HG03196 (cell line): ENCODE results near the gene PCDHGB2.
"Not testable (repeated sequence)": the region's sequence is repeated elsewhere in the genome, so short reads cannot be mapped to it uniquely, and the experiment has no call there.

Experiments used
- ATAC-seq: cut with Tn5 transposase; IDR thresholded peaks from one replicate; pipeline ENCODE4 v1.9.1; 2021; ENCODE audit not compliant: unreplicated experiment

The PCDHGB2 gene

GRCh38 chr5:141349917-141350619 is 9.7 kb upstream of the PCDHGB2 start, which contains the start of gene PCDHGB1:
TSS of gene PCDHGB1 (plus strand) at chr5:141350099. CDS start at chr5:141350261, 162 bp downstream.
- ATAC-seq: no peak

GRCh38 chr5:141351591-141351990 is 8.2 kb upstream of the PCDHGB2 start:
- ATAC-seq: no peak

- ATAC-seq: no peak
Measured at GRCh38 chr5:141354900-141355469, 4.8 kb upstream of the PCDHGB2 start, which contains the start of gene PCDHGA4. TSS of gene PCDHGA4 (plus strand) at chr5:141355021. CDS start at chr5:141355108, 87 bp downstream.

- ATAC-seq: no peak
Measured at GRCh38 chr5:141355641-141356040, 4.2 kb upstream of the PCDHGB2 start.

GRCh38 chr5:141356133-141356532 is 3.7 kb upstream of the PCDHGB2 start:
- ATAC-seq: no peak

- ATAC-seq: no peak
Measured at GRCh38 chr5:141356950-141357349, 2.8 kb upstream of the PCDHGB2 start.

DNA sequence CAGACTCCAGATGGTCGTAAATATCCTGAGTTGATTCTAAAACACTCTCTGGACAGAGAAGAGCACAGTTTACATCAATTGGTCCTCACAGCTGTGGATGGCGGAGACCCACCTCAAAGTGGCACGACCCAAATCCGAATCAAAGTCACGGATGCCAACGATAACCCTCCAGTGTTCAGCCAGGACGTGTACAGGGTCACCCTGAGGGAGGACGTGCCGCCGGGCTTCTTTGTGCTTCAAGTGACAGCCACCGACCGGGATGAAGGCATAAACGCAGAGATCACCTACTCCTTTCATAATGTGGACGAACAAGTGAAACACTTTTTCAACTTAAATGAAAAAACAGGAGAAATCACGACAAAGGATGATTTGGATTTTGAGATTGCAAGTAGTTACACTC is 891 bp downstream of the PCDHGB2 start:
- no peak for ATAC-seq

DNA sequence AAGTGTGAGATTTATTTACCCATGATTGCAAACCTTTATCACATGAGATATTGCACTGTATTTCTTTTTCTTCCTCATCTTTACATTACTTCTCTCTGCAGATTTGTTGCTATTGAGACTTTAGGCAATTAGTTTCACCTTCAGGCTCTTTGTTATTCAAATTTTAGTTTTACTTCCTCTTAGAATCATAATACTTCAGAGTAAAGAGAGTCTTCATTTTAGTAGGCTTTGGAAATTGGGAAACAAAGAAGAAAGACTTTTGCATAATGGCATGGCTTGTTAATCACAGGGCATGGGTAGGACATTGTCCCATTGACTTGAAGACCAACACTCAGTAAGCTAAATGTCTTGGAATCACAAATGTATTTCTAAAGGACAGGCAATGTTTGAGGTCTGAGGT is 2.9 kb downstream of the PCDHGB2 start:
- no peak for ATAC-seq

DNA sequence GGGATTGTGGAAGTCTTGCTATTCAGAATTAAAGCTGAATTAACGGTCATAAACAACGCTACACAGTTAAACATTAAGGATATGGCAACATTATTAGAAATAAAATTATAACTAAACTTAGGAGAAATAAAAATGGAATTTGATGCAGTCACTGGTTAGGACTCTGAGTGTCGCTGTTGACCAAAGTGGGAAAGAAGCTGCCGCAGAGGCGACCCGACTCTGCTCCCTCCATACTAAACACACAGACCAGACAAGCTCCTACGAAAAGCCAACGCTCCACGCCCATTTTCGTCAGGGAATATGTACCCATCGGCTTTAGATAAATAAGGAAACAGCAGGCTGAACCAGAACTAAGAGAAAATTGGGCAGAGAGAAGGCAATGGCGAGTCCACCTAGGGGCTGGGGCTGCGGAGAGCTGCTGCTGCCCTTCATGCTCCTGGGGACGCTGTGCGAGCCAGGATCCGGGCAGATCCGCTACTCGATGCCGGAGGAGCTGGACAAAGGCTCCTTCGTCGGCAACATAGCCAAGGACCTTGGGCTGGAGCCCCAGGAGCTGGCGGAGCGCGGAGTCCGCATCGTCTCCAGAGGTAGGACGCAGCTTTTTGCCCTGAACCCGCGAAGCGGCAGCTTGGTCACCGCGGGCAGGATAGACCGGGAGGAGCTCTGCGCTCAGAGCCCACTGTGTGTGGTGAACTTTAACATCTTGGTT is 4.3 kb downstream of the PCDHGB2 start, which contains the start of gene PCDHGA5:
Gene PCDHGA5 (plus strand): TSS at position 211 of the 709 bp plus-strand sequence. CDS start 169 bp downstream, at position 380.
- no peak for ATAC-seq

DNA sequence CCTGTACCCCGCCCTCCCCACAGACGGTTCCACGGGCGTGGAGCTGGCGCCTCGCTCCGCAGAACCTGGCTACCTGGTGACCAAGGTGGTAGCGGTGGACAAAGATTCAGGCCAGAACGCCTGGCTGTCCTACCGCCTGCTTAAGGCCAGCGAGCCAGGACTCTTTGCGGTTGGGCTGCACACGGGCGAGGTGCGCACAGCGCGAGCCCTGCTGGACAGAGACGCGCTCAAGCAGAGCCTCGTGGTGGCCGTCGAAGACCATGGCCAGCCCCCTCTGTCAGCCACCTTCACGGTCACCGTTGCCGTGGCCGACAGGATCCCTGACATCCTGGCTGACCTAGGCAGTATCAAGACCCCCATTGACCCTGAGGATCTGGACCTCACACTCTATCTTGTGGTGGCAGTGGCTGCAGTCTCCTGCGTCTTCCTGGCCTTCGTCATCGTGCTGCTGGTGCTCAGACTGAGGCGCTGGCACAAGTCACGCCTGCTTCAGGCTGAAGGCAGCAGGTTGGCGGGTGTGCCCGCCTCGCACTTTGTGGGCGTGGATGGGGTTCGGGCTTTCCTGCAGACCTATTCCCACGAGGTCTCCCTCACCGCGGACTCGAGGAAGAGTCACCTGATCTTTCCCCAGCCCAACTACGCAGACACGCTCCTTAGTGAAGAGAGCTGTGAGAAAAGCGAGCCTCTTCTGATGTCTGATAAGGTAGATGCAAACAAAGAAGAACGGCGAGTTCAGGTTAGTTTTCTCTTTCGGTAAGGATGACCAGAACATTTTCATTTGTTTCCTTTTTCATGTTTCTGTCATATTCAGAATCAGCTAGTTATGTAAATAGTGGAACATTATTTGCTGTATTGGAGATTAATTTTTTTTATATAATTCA is 6.5 kb downstream of the PCDHGB2 start:
- ATAC-seq: no peak

GRCh38 chr5:141369994-141370848 is 10.4 kb downstream of the PCDHGB2 start, which contains the start of gene PCDHGB3:
TSS of gene PCDHGB3 (plus strand) at chr5:141370242. CDS start at chr5:141370395, 153 bp downstream.
- ATAC-seq: peak; percentile 69

DNA sequence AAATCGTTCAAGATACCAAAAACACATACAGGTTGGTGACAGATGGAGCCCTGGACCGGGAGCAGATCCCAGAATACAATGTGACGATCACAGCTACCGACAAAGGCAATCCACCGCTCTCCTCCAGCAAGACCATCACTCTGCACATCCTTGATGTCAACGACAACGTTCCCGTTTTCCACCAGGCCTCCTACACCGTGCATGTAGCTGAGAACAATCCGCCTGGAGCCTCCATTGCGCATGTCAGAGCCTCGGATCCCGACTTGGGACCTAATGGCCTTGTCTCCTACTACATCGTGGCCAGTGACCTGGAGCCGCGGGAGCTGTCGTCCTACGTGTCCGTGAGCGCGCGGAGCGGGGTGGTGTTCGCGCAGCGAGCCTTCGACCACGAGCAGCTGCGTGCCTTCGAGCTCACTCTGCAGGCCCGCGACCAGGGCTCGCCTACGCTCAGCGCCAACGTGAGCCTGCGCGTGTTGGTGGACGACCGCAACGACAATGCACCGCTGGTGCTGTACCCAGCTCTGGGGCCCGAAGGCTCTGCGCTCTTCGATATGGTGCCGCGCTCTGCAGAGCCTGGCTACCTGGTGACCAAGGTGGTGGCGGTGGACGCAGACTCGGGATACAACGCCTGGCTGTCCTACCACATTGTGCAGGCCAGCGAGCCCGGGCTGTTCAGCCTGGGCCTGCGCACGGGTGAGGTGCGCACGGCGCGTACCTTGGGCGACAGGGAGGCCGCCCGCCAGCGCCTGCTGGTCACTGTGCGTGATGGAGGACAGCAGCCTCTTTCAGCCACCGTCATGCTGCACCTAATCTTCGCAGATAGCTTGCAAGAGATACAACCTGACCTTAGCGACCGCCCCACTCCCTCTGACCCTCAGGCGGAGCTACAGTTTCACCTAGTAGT is 12.0 kb downstream of the PCDHGB2 start:
- no peak for ATAC-seq

GRCh38 chr5:141373673-141374317 is 14.0 kb downstream of the PCDHGB2 start, which contains the start of gene PCDHGA6:
TSS of gene PCDHGA6 (plus strand) at chr5:141373891. CDS start at chr5:141374084, 193 bp downstream.
- ATAC-seq: no peak

- ATAC-seq: no peak
Measured at GRCh38 chr5:141374627-141375026, 14.8 kb downstream of the PCDHGB2 start.

DNA sequence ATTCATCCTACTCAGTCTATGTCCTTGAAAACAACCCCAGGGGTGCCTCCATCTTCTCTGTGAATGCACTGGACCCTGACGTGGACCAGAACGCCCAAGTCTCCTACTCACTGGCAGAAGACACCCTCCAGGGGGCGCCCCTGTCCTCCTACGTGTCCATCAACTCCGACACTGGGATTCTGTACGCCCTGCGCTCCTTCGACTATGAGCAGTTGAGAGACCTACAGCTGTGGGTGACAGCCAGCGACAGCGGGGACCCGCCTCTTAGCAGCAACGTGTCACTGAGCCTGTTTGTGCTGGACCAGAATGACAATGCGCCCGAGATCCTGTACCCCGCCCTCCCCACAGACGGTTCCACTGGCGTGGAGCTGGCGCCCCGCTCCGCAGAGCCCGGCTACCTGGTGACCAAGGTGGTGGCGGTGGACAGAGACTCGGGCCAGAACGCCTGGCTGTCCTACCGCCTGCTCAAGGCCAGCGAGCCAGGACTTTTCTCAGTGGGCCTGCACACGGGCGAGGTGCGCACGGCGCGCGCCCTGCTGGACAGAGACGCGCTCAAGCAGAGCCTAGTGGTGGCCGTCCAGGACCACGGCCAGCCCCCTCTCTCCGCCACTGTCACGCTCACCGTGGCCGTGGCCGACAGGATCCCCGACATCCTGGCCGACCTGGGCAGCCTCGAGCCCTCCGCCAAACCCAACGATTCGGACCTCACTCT is 15.8 kb downstream of the PCDHGB2 start:
- ATAC-seq: not testable (repeated sequence)

GRCh38 chr5:141382469-141383294 is 22.9 kb downstream of the PCDHGB2 start, which contains the start of gene PCDHGA7:
TSS of gene PCDHGA7 (plus strand) at chr5:141382742. CDS start at chr5:141382900, 158 bp downstream.
- ATAC-seq: no peak
